Stimulated activated CD4-positive, alpha-beta T cell treated with anti-CD3 and anti-CD28 coated beads, Interleukin-1b, Interleukin-23, amount 100 ng/mL, for 4 hours (primary cell): ENCODE data around the gene ESYT3.
"Not testable (repeated sequence)": the region's sequence is repeated elsewhere in the genome, so short reads cannot be mapped to it uniquely, and the experiment has no call there.

Source experiments
- DNase-seq, 2 donors: peaks; one replicate each; pipeline ENCODE4 v3.0.0-alpha.2; 2020; ENCODE audit warnings: low read depth in 2 of 2

Gene ESYT3

DNA sequence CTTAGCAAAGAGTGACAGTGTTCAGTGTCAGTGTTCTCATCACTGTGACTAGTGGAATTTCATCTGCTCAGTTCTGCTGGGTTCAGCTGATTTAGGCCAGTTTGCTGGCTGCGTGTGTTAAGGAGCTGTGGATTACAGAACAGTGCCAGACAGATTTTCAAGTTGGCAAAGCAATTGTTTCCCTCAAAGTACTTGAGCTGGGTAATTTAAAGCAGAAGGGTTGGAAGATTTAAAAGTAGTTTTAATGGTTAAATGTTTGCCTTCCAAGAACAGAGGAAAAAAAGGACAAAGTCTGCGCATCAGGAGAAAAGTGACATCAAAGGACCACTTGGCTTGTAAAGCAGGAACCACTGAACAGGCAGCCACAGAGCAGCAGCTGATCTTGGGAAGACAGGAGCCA is 8.7 kb downstream of the ESYT3 start:
- no peak for DNase-seq

DNA sequence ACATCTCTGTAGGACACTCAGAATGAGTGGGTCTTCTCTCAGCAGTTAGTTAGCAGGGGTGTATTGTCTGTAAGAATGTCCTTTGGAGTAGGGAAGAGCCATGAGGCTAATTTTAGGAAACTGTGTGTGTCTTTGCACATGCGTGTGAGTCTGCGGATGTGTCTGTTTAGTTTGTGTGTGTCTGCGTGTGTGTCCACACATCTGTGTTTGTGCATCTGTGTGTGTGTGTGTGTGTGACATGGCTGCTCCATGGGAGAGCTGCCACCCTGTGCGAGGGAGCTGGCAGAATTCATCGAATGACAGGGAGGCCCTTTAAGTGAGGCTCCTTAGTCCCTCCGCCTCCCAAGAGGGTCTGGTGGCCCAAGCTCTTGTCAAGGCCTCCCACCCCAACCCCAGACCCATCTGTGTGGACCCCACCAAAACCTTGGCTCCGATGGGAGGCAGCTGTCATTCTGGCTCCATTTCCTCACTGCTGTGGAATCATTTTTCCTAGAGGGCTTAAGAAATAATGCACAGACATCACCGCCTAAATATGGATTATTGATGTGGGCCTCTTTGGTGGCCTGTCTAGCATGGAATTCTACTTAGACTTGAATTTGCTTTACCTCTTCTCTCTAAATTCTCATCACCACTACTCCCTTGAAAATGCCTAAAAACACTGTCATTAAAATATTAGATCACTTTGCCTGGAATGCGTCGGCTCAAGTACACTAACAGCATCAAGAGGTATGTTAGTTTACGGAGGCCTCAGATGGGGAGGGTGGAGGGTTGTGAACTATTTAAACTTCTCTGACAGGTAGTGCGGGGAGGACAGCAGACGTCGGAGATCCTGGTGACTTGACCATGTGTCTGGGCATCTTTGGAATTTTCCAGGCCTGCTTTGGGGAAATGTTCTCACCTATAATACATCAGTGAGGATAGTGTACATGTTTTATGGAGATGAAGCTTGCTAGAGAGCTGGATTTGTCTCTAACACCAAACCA is 9.4 kb downstream of the ESYT3 start:
- DNase-seq = no peak

DNA sequence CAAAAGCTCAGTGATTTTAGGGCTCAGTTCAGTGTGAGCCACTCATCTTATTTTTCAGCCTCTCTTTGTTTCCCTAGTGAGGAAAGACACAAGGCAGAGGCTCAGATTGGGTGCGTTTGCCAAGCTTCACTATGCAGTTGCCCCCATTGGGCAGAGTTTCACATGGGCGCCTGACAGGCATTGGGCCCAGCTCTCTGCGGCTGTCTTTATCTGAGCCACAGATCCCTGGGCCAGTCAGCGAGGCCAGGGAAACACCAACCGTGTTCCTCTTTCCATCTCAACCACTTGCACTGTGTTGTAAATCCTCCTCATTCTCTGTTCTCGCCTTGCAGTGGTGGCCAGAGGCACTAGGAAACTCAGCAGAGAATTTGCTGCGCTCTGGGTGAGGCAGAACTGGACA is 10.8 kb downstream of the ESYT3 start:
- DNase-seq = no peak

DNA sequence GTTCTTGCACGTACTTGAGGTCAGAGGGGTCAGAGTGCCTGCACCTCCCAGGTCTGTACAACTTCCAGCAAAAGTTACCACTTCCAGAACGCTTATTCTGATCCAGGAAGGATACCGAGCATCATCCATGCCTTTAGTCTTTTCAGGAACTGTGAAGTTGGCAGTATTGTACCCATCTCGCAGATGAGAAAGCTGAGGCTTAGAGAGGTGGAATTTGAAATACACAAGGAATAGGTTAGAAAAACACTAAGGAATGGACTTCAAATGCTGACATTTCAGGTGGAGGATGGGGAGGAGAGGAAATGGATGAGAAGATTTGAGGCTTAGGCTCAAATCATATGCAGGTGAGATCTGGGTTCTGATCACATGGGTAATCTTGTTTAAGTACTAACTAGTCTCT is 11.2 kb downstream of the ESYT3 start:
- no peak for DNase-seq

DNA sequence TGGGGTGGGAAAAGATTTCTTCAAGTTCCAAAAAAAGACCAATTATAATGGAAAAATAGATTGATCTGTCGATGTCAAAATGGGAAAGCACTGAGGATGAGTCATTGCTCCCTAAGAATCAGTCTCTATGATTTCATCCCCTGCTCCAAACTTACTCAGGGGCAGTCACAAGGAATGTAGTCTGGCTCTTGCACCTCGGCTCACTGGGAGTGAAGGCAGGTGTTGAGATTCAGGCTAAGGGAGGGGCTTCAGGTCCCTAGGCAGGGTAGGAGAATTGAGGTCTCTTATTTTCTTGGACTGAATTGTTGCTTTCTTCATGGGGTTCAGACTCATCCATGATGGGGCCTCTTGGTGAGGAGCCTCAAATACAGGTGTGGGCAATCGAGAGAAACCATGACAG is 14.2 kb downstream of the ESYT3 start:
- no peak for DNase-seq

DNA sequence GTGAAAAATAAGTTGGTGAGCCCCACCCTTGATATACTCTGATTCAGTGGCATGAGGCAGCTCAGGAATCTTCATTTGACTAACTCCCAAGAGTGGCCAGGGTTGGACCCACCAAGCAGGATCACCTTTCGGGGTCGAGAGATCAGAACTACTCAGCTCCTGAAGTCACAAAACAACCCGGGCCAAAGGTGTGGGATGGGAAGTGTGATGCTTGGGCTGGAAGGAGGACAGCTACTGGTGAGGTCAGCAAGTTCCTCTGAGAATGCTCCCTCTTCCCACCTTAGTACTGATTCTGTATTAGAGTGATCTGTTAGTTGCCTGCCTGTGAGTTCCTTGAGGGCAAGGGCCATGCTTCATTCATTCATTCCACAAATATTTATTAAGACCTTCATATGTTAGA is 15.1 kb downstream of the ESYT3 start:
- DNase-seq = no peak

DNA sequence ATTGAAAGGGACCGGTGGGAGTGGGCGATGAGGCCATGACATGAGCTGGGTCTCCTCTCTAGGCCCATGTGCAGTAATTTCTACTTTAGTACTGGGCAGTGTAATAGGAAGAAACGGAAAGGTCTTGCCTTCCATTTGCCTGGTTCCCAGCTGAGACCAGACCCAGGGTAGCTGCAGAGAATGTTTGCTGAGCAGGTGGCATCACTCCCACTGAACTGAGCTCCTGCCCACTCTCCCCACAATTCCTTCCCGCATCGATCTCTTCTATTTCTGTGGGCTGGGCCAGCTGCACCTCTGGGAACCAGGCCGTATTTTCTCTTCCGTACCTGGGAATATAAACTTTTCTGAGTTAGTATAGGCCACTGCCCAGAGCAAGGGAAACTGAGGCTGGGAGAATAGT is 15.8 kb downstream of the ESYT3 start:
- DNase-seq = no peak

DNA sequence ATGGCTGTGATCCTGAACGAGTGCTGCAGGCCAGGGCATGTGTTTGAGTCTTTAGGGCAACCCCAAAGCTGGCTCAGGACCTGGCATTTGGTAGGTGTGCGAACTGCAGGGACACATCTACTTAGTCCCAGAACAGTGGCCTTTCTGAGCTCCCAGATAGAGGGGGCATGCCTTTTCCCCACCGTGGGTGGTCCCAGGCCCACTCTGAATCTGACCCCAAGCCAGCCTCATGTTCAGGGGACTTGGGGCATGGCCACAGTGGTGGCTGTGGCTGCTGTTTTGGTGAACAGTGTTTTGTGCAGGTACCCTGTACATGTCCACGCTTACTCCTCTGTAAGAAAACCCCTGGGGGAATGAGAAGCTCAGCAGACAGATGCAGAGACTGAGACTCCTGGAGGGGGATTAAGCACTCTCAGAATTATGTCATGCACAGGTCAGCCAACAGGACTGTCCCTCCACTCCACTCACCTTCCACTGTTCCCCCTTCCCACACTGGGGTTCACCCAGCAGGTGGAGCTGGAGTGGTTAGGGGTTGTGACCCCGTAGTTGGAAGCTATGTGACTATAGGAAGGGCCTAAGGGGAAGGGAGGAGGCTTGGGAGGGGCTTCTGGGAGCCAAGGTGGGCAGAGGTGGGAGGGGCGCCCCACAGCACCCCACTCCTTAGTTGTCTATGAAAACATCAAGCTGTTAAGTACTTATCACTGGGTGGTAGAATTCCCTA is 16.4 kb downstream of the ESYT3 start:
- DNase-seq = no peak

DNA sequence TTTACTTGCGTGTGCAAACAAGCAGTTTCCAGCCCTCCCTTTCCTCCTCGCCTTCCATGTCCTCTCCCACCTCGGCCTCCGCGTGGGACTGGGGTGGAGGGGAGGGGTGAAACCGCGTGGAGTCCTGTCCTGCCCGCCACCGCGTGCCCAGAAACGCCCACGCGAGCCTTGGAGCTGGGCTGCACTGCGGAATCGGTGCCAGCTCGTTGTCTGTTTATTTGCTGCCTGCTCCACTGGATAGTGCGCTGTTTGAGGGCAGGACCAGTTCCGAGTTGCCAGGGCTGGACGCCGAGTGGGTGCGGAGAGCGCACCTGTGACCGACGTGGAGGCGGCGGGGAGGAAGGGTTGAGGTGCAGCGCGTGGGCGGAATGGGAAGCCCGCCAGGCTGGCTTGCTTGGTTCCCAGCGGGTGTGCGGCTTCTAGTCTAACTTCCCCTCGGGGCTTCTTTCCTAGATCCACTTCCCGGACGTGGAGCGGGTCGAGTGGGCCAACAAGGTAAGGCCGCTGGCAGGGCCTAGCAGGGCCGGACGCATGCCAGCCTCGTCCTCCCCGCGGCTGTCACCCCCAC is 17.3 kb downstream of the ESYT3 start:
- no peak for DNase-seq

DNA sequence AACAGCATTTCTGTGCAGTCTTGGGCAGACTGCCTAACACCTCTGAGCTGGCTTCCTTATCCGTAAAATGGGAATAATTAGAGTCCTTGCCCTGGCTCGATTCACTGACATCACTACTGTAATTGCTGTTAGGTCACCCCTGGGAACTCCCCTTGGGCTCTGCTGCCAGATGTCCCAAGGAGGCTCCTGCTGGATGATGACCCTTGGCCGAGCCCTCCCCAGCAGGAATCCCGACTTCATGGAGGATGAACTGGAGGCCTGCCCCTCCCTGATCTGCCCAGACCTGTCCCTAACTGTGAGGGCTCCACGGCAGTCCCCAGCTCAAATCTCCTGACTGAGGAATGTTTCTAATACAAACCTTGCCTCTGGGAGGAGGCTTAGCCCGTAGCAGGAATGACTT is 18.0 kb downstream of the ESYT3 start:
- DNase-seq = no peak

DNA sequence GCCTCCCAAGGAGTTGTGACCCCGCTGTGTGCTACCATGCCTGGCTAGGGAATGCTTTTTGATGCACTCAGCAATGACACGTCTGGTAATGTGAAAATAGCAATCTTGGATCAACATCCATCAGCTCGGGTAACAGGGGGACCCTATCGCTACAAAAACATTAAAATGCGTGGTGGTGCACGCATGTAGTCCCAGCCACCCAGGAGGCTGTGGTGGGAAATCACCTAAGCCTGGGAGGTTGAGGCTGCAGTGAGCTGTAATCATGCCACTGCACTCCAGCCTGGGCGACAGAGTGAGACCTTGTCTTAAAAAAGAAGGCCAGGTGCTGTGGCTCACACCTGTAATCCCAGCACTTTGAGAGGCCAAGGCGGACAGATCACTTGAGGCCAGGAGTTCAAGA is 19.5 kb downstream of the ESYT3 start:
- not testable (repeated sequence) for DNase-seq

DNA sequence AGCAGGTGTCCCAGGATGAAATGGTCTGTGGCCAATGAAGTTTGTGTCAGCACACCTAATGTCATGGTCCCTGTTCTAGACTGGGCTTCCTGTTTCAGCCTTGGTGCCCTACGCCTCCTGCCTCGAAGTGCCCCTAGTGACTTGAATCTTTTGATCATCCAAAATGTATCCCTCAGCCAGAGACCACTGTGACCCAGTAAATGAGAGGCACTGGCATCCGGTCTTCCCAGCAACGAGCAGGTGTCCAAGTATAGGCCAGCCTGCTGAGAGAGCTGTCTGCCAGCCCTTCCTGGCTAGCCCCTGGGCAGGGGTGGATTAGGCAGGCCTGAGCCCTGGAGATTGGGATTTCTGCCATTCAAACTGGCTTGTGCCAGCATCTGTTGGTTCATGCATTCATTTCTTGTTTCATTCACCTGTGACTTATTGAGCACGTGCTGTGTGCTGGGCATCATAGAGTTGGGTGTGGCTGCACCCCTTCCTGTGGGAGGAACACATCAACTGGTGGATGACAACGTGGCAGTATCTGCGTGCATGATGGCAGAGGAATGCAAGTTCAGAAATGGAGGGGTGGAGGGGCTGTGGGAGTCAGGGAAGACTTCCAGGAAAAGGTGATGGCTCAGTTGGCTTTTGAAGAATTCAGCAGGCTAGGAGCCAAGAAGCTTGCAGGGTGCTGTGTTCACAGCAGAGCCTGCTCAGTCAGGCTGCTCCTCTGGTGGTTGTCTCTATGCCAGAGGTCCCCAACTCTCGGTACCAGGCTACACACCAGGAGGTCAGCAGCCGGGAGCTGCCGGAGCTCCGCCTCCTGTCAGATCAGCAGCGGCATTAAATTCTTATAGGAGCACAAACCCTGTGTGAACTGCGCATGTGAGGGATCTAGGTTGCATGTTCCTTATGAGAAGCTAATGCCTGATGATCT is 21.6 kb downstream of the ESYT3 start:
- DNase-seq = no peak

DNA sequence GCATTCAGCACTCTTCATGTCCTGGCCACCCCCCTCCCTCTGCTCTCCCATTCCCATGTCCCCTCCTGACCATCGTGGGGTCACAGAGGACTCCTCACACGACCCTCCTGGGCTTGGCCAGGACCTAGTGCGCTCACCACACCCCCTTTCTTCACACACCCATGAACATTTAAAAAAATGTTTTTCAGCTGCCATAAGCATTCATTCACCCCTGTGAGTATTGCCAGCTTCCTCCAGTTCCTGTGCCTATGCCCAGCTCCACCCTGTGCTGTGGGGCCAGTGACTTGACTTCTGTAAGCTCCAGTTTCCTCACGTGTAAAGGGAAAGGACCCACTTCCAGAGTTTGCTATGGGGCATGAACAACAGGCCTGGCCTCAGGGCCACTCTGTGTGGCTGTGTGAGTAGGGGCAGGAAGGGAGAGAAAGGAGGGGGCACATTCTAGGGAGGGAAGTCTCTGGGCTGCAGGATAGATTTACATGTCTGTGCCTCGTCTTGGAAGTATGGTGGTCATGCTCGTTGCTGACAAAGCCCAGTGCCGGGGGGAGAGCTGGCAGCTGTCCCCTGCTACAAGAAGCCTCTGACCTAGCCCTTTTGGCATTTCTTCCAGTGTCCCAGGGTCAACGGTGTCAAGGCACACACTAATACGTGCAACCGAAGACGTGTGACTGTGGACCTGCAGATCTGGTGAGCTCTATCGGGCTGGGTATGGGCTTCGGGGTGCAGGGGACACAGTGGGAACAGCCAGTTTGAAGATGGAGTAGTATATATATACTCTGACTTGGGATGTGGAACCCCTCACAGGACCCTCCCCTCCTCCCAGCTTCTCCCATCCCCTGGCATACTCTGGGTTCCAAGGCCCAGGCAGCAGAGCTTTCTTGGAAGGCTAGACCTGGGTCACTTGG is 22.8 kb downstream of the ESYT3 start:
- no peak for DNase-seq

DNA sequence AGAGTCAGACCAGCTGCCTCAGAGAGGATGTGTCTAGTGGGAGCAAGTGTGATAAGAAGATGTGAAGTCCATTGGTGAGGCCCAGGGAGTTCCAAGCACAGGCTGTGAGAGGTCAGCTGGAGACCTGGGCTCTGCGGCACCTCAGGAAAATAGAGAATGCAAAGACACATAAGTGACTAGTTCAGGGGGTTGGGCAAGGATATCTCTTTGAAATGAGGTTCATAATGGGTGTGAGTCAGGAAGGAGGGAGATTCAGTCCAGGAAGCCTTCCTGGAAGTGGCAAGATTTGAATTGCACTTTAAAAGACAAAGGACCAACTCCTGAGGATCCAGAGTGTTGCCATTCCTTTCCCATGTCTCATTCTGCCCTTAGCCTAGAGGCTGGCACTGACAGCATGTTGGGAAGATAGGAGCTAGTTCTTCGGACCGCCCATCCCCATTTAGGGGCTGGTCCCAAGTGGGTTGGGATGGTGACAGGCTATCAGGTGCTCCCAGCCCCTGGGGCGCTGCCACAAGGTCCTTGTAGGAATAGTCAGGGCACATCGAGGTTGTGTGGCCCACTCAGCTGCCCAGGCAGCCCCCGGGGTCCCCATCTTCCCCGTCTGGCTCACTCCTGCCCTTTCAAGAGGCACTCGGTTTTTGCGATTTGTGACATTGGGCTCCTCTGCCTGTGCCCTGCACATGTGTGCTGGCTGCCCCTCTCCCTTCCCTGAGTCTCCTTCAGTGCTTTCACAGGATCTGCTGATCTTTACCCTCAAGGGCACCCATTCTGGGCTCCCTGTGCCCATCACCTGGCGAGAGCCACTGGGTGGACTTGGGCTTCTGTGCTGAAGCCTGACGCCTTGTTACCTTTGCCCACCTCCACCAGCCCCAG is 23.7 kb downstream of the ESYT3 start:
- DNase-seq = no peak

DNA sequence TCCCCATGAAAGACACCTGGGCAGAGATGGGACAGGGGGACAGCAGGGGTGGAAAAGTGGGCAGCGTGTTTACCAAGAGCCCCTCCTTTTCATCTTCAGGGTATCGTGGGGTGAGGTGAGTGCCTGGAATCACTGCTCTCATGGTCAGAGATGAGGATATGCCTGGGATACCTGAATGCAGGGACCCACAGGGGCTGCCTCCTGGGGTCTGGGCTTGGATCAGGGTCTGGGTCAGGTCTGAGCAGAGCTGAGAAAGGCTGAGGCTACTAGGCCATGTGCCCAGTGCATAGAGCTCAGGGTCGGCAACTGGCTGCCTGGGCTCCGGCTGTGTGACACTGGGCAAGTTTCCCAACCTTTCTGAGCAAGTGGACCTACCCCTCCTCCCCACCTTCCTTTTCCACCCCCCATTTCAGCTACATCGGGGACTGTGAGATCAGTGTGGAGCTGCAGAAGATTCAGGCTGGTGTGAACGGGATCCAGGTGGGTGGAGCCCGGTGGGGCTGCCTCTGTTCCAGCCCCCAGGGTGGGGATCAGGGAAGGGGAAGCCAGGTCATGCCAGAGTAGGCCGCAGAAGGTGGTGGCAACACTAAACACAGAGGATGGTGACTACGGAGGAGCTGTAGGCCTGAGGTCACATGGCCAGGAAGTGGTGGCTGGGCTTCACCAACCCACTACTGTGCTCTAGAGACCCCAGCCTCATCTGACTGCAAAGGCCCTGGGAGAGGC is 24.5 kb downstream of the ESYT3 start:
- no peak for DNase-seq

DNA sequence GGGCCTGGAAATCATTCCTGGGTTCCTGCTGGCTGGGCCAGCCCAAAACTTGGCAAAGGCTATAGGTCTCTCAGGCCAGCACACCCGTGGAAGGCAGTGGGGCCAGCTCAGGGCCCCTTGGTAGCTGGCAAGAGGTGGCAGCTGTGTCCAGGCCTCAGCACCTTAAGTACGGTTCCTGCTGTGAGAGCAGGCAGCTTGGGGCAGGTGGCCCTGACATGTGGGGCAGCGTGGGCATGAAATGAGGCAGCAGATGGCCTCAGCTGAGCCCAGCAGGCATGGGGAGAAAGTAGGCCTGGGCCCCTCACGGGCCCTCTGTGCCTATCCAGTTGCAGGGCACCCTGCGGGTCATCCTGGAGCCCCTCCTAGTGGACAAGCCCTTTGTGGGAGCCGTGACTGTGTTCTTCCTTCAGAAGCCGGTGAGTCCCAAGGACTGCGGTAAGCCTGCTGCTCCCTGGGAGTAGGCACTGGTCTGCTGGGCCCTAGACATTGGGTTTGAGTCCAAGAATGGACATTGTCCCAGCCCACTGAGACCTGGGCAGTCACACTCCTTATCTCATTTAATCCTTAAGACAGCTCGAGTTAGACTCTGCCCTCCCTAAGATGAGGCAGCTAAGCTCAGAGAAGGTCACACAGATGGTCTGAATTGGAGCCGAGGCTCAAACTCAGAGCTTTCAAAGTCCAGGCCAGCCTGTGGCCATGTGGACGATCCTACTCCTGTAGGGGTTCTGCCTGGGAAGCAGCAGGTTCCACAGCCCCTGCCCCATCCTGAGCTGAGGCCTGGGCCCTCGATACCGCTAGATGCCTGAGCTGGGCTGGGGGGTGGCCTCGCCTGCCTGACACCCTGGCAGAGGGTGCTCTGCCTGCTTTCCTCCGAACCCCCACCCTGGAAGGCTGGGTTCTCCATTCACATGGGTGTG is 25.5 kb downstream of the ESYT3 start:
- no peak for DNase-seq

DNA sequence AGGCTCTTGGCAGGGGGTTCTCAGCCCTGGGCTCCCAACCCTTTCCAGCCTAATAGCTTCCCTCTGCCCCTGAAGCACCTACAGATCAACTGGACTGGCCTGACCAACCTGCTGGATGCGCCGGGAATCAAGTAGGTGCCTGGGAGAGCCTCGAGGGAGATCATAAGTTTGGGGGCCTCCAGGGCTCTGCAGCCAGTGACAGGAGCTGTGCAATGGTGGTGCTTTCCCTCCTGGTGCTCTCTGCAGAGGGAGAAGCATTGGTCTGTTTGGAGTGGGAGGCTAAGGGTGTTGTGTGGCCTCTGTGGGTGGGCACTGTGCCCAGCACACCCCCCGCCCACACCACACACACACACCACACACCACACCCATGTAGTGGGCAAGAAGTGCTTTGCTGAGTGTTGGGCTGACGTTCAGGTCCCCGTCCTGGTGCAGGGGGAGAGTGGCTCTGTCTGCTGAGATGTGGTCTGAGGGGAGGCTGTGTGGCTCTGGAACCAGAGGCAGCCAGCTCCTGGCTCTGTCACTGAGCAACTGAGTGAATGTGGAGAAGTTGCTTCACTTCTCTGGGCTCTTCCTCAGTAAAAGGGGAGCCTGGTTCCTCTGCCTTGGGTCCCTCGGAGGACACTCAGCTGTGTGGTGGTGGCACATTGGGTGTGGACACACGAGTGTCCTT is 26.3 kb downstream of the ESYT3 start:
- DNase-seq = no peak
